Germinal center (tissue), 1 donor: ENCODE data around the gene FAM222A.

Source experiments
- DNase-seq: peaks from one replicate; pipeline ENCODE4 v3.0.0; 2012; ENCODE audit warnings: mixed read lengths, low spot score

The FAM222A gene

DNA sequence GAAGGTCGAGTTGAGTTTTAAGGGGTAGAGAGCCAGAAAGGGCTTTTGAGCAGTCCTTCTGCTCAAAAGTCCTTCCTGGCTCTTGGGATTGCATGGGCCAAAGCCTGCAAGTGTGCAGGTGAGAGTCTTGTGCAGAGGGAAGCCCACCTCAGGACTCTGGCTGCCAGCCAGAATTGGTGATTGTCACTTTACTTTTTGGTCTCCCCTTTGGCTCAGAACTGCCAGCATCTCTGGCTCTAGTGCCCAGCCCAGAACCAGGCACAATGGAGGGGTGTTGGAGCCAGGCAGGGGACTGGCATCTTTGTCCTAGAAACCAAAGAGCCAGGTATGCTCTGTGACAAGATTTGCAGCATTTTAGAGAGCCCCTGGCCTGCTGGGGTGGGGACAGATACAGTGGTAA, 23.5 kb downstream of the FAM222A start:
- DNase-seq = no peak

DNA sequence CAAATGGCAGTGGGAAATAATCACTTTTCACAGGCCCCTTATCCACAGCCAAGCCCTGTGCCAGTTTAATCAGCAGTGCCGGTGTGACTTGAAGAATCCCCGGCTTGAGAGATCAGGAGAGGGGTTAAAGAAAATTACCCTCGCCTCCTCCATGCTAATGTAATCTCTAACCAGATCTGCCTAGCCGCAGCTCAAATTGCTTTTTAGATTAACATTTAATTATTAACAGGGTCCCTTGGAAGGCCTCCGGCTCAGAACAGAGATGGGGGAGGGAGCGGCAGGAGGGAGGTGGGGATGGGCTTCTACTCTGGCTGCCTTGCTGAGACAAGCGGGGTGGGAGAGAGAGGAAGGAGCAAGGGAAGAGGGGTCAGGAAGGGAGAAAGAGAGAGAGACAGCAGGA, 24.0 kb downstream of the FAM222A start:
- DNase-seq = no peak

DNA sequence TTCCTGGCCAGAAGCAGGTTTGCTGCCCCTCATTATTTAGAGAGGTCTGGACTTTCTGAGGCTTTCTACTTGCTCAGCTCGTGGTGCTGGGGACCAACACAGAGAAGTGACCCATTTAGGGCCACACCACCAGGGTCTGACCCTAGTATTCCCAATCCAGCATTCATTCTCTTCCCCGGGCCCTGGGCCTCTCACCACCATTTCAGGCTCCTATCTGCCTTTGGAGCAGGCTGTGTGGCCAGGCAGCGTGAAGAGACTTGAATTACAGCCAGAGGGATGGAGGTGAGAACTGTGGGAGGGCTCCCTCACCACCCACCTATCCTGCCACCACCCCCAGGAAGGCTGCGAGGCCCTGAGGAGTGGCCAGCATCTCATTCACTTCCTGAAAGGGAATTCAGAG, 24.6 kb downstream of the FAM222A start:
- DNase-seq = no peak

DNA sequence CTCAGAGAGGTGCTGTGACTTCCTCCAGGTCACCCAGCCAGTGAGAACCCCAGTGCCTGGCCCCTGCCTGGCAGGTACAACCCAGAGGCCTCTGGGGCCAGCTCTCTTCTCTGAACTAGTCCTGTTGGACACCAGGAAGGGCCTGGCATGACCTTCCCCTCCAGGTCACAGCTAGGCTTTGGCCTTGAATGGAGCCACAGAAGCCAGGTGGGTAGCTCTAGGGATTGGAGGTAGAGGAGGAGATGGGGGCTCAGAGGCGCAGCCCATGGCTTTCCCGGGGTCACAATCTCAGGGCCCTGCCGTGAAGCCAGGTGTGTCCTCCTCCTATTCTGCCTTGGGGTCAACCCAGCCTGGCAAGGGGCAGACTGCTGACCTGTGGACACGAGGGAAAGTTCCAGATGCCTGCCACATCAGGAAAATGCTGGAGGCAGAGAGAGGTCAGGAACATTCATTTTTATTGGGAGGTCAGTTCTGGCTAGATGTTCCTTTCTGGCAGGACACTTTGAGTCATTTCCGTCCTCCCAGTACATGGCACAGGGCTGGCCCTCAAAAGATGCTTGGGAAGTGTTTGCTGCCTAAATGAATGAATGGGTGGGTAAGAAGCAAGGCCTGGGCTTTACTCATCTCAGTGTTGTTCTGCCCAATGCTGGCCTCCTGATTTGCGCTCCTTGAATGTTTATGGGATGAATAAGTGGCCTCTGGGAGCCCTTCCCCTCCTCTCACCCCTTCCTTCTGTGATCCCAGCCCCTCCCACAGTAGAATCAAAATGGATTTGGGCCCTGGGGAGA, 25.4 kb downstream of the FAM222A start:
- no peak for DNase-seq

DNA sequence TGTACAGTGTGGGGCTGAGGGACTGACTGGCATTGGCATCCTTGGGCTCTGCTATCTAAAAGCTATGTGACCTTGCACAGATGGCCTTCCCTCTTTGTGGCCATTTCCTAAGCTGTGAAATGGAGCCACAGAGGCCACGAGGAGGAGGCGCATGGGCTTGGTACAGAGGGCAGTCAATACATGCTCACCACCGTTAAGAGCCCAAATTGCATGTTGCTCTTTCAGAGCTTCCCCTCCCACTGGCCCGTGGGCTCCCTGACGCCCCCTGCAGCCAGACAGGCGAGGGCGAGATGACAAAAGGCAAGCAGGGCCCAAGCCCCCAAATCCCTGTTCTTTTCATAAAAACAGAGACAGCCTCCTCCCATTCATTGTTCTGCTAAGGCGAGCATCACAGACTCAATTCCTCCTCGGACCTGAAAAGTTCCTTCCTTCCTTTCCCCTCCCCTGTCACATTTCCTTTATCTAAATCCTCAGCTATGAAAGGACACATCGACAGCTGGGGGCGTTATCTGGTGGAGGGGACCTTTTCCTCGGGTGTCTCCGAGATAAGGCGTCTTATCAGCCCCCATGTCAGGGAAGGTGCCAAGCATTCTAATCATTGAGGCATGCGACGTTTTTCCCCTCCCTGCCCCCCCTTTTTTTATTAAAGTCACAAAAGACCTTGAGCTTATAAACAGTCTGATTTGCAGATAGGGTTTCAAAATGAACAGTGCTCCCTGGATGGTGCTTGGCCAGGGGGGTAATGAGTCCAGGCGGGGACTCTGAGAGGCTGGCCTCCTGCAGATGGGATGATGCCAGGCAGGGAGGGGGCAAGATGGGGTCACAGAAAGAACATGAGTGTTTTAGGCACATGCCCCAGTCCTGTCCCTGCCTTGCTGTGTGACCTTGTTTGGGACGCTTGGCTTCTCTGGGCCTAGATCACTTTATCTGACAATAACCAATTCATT, 26.4 kb downstream of the FAM222A start:
- DNase-seq = peak; percentile 26

DNA sequence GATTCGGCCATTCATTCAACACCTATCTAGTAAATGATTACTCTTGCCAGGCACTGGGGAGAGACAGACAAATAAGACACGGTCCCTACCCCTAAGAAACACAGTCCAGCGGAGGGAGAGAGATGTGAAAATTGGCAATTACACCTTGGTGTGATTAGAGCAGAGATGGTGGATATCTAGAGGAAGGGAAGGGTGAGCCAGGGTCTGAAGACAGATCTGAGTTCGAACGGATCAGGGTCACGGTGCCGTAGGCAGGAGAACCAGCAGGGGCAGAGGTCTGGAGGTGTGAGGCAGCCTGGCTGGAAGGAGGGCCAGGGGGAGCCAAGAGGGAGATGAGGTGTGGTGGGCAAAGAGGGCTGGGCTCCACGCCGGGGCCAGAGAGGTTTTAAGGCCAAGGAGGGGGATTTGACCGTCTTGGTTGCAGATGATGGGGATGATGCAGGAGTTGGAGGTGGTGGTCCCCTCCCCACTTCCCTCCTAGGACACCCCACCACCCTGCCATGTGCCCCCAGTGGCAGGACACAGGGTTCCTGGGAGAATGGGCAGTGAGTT, 27.1 kb downstream of the FAM222A start:
- no peak for DNase-seq

DNA sequence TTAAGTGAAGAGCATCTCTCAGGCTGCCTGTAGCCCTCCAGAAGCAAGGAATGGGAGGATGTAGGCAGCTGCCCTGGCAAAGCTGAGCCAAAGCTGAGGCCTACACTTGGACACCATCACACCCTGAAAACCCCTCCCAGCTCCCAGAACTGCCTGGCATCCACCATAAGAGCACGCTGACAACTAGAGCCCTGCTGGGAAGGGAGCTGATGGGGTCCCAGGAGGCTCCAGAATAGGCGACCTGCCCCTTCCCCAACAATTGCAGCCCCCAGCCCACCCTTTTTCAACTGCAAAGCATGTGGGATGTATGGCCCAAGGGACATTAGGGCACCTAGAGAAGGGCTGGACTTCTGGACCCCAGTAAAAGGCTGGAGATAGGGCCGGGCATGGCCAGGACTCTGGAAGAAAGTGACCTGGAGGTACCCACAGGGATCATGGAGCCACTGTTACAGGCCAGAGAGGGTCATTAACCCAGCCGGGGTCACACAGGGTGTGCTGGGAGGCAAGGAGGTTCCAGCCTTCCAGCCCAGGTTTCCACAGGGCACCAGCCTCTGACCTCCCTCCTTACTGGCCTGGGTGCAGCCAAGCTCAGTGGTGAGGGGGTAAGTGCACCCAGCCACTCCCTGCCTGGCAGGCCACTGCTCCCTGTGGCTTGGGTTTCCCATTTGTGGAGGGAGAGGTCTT, 27.8 kb downstream of the FAM222A start:
- DNase-seq = no peak

DNA sequence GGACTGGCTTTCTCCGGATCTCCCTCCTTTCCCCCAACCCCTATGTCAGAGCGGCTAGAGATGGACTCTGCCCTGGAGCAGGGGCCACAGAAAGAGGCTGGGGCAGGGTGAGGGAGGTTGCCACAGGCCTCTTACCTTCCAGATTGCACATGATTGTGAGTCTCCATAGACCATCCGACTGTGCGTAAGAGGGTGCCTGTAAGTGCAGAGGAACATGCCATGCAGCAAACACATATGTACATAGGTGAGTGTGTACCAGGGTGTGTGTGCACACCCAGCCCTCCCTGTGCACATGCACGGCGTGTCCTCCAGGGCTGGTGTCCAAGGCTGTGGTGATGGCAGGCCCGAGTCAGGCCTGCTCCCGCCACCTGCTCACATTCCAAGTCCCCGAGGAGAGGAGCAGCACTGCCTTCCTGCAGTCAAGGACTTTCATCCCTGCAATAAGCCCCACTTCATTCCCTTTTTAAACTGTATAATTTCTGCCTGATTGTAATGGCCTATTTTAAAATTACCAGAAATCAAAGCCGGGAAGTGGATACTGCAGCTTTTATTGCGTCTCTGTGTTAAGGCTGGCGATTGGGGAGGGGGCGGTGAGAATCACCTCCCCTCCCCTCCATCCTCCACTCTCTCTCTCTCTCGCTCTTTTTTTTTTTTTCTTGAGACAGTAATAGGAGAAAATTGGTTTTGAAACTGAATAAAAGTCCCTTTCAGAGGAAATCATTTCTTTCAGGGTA, 28.5 kb downstream of the FAM222A start:
- DNase-seq = no peak

DNA sequence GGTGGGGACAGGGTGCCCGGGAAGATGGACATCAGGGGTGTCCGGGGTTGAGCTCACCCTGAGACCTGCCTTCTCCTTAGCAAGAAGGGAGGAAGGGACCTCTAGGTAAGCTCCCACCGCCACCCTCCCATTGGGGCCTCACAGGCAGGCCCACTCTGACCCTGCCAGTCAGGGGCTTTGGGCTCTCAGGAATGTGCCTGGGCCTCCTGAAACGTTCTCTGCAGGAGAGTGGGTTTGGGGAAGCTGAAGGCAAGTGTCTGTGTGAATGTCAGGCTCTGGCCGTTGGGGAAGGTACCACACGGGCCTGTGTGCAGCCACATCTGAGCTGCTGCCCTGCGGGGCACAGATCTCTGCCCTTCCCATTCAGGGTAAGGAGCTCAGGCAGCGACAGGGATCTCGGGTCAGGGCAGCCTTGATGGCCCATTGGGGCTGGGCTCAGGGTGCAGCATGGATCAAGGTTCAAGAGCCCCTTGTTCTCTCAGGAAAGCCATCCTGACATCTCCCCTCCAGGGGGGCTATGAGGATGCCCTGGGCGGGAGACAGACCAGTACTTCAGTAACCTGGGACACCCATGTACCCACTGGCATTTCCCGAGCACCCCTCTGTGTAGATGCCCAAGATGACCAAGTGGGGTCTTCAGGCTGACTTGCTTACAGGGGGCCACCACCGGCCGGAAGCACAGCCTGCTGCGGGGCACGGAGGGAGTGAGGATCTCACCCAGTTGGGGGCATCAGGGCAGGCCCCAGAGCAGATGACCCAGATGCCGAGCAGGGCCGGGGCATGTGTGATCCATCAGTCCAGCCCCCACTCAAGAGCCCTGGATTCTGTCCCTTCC, 29.7 kb downstream of the FAM222A start:
- no peak for DNase-seq

DNA sequence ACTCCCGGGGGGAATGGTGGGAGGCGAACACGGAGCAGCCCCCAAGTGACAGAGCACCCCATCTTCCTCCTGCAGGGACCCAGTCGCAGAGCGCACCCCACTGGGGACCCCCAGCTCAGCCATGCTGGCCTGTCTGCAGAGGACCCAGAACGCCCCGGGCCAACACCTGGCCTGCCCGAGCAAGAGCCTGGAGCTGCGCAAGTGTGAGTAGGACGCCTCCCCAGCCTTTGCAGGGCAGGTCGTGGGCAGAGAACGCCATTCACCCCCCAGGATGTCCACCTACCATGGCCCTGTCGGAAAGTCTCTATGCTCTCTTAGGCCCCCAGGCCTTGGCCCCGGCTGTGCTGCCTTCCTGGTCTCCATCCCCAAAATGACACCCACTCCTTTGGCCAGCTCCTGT, 30.4 kb downstream of the FAM222A start:
- DNase-seq = no peak

DNA sequence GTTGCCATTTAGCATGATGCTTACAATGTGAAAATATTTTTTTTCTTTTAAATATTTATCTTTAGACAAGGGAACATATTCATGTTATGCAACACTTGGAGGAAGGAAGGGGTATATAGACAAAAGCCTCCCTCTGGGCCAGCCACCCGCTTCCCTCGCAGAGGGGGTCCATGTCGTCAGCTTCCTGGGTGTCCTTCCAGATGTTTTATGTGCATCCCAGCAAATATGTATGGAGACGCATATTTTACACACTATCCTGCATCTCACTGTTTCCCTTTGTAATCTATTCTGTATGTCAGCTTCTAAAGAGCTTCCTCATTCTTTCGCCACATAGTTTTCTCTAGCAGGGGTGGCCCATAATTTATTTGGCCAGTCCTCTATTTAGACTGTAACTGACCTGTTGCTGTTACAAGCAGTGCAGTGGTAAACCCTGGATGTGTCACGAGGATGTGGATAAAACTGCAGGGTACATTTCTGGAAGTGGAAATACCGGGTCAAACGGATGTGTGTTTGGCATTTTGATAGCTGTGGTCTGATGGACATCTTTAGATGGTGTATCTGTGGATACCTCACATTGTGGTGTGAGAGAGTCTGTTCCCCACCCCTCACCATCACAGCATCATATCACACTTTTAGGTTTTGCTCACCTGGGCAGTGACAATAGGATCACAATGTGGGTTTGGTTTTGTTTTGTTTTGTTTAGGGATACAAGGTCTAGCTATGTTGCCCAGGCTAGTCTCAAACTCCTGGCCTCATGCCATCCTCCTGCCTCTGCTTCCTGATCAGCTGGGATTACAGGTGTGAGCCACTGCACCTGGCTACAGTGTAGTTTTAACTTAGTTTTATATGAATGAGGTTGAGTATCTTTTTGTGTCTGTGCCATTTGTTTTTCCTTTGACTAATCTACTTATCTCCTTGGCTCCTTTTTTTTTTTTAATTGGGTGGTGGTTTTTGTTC, 31.6 kb downstream of the FAM222A start:
- DNase-seq = no peak

DNA sequence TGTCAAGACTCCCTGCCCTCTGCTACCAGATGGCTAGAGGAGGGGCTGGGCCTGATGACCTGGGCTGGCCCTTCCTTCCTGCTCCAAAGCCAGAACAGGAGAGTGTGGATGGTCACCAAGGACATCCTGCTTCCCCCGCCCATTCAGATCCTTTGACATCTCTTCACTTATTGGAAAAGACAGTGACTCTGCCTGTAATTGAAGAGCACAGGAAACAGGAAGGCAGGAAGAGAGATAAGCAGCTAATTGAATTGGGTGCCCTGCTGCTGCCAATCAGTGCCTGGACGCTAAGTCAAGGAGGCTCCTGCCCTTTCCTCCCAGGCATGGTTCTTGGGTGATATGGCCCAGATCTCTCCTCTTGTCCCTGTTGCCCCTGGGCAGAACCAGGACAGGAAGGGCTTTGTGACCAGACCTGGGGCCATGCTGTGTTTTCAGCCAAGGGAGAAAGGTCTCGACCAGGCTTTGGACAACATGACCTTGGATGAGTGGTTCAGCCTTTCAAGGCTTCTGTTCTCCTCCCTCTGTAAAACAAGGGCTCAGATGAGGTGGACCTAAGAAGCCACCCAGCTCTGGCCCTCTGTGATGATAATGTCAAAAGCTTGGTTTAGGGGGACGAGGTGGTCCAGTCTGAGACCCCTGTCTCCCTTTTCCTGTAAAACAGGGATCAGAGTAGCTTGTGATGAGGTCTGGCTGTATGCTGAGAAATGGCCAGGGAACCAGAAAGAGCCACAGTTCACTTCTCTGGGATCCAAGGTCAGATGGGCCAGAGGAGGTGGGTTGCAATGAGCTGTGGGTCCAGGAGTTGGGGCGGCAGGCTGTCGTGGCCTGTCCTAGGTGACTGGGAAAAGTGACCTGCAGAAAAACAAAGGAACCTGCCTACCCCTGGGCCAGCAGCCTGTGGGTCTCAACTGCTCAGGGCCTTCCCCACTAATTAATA, 38.8 kb downstream of the FAM222A start:
- no peak for DNase-seq

DNA sequence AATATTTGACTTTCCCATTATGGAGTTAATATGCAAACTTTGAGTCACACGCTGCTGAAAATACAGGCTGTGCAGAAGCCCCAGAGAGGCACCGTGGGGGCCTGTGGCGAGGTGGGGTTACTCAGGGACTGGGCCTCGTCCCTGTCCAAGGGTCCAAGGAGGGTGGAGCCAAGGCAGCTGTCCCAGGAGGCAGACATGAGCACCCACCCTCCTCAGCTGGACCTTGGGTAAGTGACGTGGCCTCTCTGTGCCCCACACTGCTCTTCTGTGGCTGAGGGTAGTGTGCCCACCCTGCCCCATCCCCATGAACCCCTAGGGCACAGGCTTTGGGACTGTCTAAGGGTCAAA, 39.4 kb downstream of the FAM222A start:
- DNase-seq = no peak

DNA sequence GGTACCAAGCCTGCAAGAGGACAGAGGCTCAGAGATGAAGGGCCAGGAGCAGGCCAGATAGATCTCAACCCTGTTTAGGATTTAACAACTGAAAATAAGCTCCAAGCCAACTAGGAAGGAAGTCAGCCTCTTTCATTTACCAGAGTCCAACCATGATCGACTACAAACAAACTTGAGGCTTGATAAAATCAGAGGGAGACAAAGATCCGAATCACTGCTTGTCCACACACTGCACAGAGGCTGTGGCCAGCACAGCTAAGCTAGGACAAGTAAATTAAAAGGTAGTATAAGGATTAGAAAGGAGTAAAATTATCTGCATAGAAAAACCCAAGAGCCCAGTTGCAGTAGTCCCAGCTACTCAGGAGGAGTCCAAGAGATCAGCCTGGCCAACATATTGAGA, 40.3 kb downstream of the FAM222A start:
- no peak for DNase-seq

DNA sequence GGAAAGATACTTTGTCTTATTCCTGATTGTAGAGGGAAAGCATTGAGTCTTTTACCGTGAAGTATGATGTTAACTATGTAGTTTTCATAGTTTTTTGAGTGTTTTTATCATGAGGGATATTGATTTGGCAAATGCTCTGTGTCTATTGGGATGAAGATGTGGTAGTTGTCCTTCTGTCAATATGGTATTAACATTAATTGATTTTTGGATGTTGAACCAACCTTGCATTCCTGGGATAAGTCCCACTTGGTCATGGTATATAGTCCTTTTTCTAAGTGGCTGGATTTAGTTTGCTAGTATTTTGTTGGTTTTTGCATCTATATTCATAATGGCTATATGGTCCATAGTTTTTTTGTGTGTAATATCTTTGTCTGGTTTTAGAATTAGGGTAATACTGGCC, 42.8 kb downstream of the FAM222A start:
- no peak for DNase-seq

DNA sequence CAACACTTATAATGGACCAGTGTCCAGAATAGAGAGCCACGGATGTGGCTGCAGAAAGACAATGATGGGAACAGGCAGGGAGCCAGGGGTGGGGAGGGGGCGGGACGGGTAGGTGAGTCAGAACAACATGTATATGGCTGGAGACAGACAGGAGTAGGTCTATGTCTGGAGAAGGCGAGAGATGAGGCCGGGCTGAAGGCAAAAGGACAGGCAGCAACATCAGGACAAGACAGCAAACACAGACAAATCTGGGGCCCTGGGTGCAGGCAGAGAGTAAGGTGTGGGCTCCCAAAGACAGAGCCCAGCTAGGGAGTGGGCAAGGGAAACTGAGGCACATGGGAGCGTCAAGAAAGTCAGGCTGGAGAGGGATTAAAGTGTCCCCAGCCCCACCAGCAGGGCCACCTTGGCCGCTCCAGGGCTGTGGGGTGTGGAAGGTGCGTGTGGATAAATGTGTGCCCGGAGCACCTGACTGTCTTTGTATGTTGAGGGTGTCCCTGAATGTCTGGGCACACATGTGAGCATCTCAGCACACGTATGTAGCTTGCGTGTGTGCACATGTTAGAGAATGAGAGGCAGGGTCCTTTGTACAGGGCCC, 44.1 kb downstream of the FAM222A start:
- DNase-seq = no peak

DNA sequence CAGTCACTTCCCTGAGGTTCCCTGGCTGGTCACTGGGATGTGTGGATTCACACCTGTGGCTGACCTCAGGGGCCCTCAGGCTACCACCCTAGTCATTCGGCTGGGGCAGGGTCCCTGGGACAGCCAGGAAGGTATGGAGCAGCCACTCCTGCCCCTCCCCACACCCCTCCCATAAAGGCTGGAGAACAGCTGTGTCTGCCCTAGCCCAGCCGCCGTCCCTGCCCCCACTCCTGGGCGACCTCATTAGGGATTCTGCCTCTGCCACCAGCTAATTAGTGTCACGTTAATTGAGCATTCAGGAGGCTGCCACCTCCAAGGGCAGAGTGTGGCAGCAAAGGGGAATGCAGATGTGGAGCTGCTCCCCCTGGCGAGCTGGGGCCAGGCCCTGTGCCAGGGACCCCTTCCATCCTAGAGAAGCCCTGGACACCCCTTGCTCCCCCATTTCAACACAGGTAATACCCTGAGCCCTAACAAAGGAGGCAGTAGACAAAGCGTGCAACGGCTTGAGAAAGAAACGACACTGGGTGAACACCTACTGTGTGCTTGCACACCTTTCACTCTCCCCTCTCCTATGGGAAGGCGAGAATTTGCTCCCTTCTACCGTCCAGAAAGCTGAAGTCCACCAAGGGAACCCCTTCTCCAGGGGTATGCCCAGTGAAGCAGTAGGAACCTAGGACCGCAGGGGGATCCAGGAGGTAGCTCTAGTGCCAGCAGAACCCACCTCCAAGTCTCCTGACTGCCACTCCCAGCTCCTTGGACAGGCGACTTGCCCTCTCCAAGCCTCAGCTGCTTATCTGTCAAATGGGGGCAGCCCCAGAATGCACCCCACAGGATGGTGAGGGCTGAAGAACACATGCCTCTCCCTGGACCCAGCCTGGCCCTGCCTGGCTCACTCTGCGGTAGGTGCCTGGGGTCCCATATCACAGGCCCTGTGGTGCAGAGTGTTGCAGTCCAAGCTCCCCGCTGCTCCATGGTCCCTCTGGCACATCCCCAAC, 45.1 kb downstream of the FAM222A start:
- DNase-seq = no peak
